Adipocyte (in vitro differentiated cells): ENCODE data around the gene MRPS25.

Source experiments
- DNase-seq: peaks from one replicate; pipeline ENCODE4 v3.0.0-alpha.2; 2015; ENCODE audit warnings: low read depth
- H3K27me3 ChIP-seq: replicated peaks from 2 replicates; pipeline ENCODE4 v1.7.0; 2013; ENCODE audit warnings: mild to moderate bottlenecking, low read length, moderate library complexity; ENCODE audit not compliant: control insufficient read depth, insufficient read depth
- H3K36me3 ChIP-seq: 2 replicates; pipeline ENCODE4 v1.7.0; 2013; ENCODE audit warnings: low read length, mild to moderate bottlenecking, moderate library complexity; ENCODE audit not compliant: control insufficient read depth, insufficient read depth, severe bottlenecking
- H3K4me1 ChIP-seq: 2 replicates; pipeline ENCODE4 v1.7.0; 2013; ENCODE audit warnings: mild to moderate bottlenecking, low read length, moderate library complexity; ENCODE audit not compliant: control insufficient read depth, insufficient read depth
- H3K4me3 ChIP-seq: 2 replicates; pipeline ENCODE4 v1.7.0; 2013; ENCODE audit warnings: mild to moderate bottlenecking, low read length, moderate library complexity
- H3K9ac ChIP-seq: 2 replicates; pipeline ENCODE4 v1.7.0; 2013; ENCODE audit warnings: mild to moderate bottlenecking, low read length, moderate library complexity
- H3K9me3 ChIP-seq: 2 replicates; pipeline ENCODE4 v1.7.0; 2013; ENCODE audit warnings: mild to moderate bottlenecking, low read length, moderate library complexity; ENCODE audit not compliant: control insufficient read depth

MRPS25 gene

DNA sequence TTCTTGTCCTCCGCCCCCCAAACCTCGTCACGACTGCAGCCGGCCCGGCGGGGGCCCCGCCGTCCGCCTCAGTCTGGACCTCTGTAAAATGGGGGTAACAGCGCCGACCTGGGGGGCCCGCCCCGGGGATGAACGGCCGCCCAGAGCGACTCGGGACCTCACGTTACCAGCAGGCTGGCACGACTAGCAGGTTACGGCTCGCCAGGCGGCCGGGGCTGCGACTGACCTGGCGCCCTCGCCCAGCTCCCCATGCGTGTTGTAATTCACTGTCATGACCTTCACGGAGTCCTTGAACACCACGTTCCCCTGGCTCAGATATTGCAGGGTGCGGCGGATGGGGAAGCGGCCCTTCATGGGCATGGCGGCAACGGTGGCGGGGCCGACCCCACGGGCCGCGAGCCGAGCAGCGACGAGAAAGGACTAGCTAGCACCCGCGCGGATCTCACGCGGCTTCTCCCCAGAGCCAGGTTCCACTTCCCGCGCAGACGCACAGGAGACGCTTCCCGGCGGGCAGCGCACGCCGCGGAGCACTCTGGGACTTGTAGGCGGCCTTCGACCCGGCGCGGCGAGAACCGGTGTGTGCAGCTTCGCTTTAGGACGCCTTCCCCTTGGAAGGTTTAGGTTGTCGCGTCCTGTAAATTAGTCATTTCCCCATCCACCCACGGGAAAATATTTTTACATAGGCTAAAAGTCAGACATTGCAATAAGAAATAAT lies at the start of gene MRPS25:
Gene MRPS25 (minus strand): TSS at position 481 of the 715 bp plus-strand sequence. CDS start 121 bp downstream, at position 360.
- H3K36me3 ChIP-seq = peaks cover under 1% of the 10 kb centered on the region
- peak within 1 kb of the TSS; percentile 96 for H3K4me3 ChIP-seq
- H3K27me3 ChIP-seq = no peaks in the 10 kb centered on the region
- H3K9me3 ChIP-seq = no peaks in the 10 kb centered on the region
- peak within 1 kb of the TSS; percentile 98 for H3K9ac ChIP-seq
- peaks cover 13% of the 10 kb centered on the region for H3K4me1 ChIP-seq
- peak; percentile 98 for DNase-seq

DNA sequence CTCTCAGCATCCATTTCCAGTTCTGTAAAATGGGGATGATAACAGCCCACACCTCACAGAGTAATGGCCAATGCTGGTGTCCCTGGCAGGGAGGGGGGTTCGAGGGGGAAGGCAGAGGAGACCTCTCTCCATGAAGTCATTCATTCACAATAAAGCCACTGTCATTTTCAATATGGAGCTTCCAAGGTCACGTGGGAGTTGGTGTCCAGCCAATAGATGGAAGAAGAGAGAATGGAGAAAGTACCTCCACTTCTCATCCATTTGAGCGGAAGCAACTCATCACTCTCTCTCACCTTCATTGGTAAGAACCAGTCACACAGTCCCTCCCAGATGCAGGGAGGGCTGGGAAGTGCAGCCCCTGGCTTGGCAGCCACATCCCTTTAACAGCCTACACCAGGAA lies 48.8 kb upstream of the MRPS25 start:
- no peaks in the 10 kb centered on the region for H3K9me3 ChIP-seq
- peaks cover 5% of the 10 kb centered on the region for H3K27me3 ChIP-seq
- no peak for DNase-seq
- no peaks in the 10 kb centered on the region for H3K36me3 ChIP-seq
- no peak overlapping the region for H3K4me3 ChIP-seq
- peaks cover 8% of the 10 kb centered on the region for H3K4me1 ChIP-seq
- no peak overlapping the region for H3K9ac ChIP-seq

DNA sequence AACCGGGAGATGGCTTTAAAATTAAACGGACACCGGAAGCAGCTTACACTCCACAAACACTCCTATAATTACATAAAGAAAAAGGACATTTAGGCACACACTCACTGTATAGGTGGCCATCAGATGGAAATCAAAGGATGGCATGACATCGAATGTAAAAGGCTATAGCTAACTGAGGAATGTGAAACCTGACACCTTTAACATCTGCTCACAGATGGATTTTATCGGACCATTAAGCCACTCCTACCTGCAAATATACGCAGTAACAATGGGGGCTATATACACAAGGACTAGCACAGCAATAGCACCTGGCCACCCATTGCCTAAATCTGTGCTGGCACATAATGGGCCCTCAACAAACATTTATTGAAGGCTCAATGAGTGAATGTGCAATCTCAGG lies 48.4 kb upstream of the MRPS25 start:
- no peak overlapping the region for H3K9ac ChIP-seq
- peaks cover 5% of the 10 kb centered on the region for H3K27me3 ChIP-seq
- H3K36me3 ChIP-seq = no peaks in the 10 kb centered on the region
- no peaks in the 10 kb centered on the region for H3K9me3 ChIP-seq
- no peak for DNase-seq
- peaks cover 8% of the 10 kb centered on the region for H3K4me1 ChIP-seq
- no peak overlapping the region for H3K4me3 ChIP-seq

DNA sequence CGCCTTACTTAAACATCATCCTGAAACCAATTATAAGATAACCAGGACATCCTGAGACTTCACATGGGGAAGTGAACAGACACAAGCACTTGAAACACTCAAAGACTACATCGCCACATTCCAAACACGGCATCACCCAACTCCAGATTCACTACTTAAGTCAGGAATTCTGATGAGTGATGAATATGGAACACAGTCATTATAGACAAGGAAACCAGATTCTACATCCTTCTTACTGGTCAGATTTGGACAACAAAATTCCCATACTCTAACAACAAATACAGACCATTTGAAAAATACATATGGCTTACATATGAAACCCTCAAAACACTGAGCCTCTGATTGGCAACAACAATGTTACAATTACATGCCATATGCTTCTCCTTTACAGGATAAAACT lies 46.9 kb upstream of the MRPS25 start:
- no peak for DNase-seq
- H3K36me3 ChIP-seq = no peaks in the 10 kb centered on the region
- no peak overlapping the region for H3K9ac ChIP-seq
- peaks cover 8% of the 10 kb centered on the region for H3K4me1 ChIP-seq
- no peak overlapping the region for H3K4me3 ChIP-seq
- H3K9me3 ChIP-seq = no peaks in the 10 kb centered on the region
- H3K27me3 ChIP-seq = peaks cover 6% of the 10 kb centered on the region

DNA sequence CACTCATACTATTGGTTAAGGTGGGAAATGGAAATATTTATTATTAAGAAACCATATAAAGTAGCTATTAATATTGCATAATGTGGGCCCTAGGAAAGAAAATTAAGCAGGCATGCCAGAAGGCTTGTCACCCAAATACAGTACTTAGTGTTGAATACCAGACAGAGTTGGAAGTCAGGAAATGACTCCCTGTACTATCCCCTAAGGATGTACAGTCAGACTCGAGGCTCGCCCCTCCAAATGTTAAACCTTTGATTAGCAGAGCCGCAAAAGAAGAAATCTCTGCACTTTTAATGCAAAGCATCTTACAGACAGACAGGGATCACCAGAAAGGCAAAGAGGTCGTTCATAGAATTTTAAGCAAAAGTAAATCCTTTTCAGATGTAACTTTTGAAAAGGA lies 45.1 kb upstream of the MRPS25 start:
- Histone ChIP-seq H3K9ac (no peak overlapping the region), H3K27me3 (peaks cover 4% of the 10 kb centered on the region), H3K4me3 (no peak overlapping the region), H3K36me3 (no peaks in the 10 kb centered on the region), H3K9me3 (no peaks in the 10 kb centered on the region), H3K4me1 (peaks cover 8% of the 10 kb centered on the region)
- no peak for DNase-seq

DNA sequence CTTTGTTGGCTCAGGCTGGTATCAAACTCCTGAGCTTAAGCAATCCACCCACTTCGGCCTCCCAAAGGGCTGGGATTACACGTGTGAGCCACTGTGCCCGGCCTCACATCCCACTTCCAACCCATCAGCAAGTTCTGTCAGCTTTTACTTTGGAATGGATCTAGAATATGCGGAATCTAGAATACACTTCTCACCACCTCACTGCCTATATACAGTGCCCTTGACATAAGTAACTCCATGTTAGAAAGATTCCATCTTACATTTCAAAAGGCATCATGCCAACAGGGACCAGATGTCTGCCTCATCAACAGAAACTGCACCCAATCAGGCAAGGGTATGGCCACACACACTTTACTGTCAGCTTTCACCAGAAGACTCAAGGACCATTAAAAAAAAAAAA lies 43.8 kb upstream of the MRPS25 start:
- Histone ChIP-seq H3K36me3 (no peaks in the 10 kb centered on the region), H3K9me3 (no peaks in the 10 kb centered on the region), H3K9ac (no peak overlapping the region), H3K4me3 (no peak overlapping the region), H3K4me1 (peaks cover 8% of the 10 kb centered on the region), H3K27me3 (peaks cover 4% of the 10 kb centered on the region)
- DNase-seq = no peak

DNA sequence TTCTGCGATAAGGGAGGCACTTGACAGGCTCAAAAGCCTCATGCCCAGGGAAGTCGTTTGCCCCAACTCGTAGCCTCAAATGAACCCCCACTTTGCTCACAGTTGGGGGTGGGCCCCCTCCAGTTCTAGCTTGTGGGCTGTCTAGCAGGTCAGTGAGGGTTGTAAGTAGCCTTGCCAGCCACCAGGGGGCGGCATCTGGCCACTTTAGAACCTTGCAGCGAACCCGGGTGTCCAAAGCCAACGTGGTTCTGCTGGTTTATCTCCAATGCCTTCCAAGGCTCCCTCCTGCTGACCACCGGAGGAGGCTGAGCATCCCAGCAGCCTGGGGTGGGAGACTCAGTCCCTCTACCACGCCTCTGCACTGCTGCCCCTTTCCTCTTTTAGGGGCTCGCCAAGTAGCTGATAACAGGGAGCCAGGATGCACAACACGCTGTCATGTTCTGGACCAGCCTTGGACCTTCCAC lies 43.0 kb upstream of the MRPS25 start:
- H3K4me1 ChIP-seq = peaks cover 8% of the 10 kb centered on the region
- H3K9me3 ChIP-seq = no peaks in the 10 kb centered on the region
- DNase-seq = peak; percentile 92
- H3K4me3 ChIP-seq = no peak overlapping the region
- H3K9ac ChIP-seq = no peak overlapping the region
- H3K27me3 ChIP-seq = peaks cover 4% of the 10 kb centered on the region
- no peaks in the 10 kb centered on the region for H3K36me3 ChIP-seq

DNA sequence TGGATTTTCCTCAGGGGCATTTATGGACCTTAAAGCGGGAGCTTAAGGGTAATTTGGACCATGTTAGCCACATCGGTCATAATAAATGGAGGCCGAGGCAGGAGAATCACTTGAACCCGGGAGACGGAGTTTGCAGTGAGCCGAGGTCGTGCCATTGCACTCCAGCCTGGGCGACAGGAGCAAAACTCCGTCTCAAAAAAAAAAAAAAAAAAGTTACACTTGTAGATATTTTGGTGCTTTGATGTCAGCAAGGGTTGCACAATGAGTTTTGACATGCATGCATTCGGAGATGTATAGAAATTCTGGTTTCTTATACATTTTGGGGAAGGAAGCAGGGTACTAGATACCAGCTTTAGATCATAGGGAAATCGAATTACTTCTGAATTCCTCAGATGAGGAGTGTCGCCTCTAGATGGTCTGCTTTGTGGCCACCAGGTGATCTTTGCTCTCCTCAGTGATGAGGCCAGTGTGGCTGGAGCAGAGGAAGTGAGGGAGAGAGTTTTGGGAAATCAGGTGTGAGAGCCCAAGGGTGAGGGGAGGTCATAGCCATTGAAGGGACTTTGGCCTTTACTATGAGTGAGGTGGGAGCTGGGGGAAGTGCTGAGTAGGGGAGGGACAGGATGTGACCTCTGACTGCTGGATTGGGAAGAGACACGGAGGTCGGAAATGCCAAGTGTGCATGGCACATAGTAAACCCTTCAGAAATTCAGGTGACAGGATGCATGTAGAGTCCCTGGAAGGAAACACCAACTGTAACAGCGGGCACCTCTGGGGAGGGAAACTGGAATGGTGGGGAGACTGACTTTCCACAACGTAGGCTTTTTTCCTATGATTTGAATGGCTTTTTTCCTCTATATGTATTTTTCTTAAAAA lies 42.2 kb upstream of the MRPS25 start:
- Histone ChIP-seq H3K4me3 (no peak overlapping the region), H3K9me3 (no peaks in the 10 kb centered on the region), H3K4me1 (peaks cover 8% of the 10 kb centered on the region), H3K36me3 (no peaks in the 10 kb centered on the region), H3K27me3 (peaks cover 4% of the 10 kb centered on the region), H3K9ac (no peak overlapping the region)
- DNase-seq = no peak

DNA sequence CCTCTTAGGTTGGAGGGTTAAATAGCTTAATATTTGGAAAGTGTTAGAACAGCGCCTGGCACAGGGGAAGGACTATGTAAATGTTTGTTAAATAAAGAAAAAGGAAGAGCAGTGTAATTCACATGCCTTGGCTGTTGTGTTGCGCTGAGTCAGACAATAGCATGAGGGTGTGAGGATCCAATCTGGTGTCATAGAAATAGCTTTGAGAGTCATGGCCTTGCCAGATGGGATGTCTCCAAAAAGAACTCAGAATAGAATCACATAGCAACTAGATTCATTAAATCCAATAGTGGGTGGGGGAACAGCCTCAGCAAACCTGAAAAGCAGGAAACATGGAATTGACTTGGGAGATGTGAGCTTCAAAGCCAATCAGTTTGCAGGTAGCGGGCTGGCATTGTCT lies 37.7 kb upstream of the MRPS25 start:
- H3K4me1 ChIP-seq = peaks cover 10% of the 10 kb centered on the region
- peaks cover 4% of the 10 kb centered on the region for H3K27me3 ChIP-seq
- no peak overlapping the region for H3K9ac ChIP-seq
- no peak for DNase-seq
- H3K4me3 ChIP-seq = no peak overlapping the region
- H3K36me3 ChIP-seq = no peaks in the 10 kb centered on the region
- no peaks in the 10 kb centered on the region for H3K9me3 ChIP-seq

DNA sequence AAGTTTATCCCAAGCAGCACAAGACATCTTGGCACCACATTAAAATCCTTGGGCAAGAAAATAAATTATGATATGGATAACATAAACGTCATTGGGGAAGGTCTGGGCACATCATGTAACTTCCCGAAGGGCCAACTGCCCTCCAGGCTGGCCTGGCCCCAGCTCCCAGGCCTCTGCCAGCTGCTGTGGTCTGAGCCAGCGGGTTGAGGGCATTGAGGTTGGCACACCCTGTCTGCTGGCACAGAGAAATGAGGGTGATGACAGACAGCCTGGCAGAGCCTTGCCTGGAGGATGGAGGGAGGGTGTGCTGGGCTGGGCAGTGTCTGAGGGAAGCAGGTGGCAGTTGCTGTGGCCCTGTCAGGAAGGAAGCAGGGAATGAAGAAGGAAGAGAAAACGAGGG lies 37.1 kb upstream of the MRPS25 start:
- no peak for DNase-seq
- no peak overlapping the region for H3K4me3 ChIP-seq

DNA sequence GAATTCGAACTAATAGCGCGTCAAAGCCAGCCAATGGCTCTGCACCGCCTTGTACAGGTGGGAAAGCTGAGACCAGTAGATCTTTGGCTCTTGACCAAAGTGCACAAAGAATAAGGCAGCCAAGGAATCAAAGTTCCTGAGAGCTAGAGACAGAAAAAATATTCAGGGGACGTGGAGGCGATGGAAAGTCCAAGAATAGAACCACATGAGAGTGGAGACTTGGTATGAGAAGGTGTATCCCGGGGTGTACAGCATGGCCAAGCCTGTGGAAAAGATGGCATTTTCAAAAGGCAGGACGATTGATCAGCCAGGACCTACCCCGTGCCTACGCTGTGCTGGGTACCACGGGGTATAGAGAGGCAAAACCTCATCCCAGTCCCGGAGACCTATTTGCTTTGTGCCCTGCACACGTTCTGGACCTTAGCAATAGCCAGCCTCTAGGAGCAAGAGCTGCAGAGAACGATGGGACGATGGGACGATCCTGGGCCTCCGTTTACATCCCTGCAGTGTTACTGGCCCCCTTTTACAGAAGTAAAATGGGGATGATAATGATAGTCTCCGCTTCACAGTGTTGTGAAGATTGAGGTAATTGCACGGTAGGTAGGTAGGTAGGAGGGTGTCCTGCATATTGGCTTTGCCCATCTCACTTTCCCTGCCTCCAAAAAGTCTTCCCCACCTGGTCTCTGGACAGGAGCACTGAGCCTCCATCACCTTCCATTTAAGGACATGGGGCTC lies 34.4 kb upstream of the MRPS25 start:
- H3K9me3 ChIP-seq = no peaks in the 10 kb centered on the region
- peaks cover 21% of the 10 kb centered on the region for H3K4me1 ChIP-seq
- no peak for DNase-seq

More for the DNA sequence above, 37.1 kb upstream of the MRPS25 start:
- H3K9me3 ChIP-seq = no peaks in the 10 kb centered on the region
- no peaks in the 10 kb centered on the region for H3K36me3 ChIP-seq
- no peak overlapping the region for H3K9ac ChIP-seq
- peaks cover 15% of the 10 kb centered on the region for H3K4me1 ChIP-seq
- H3K27me3 ChIP-seq = no peaks in the 10 kb centered on the region

More for the DNA sequence above, 34.4 kb upstream of the MRPS25 start:
- H3K27me3 ChIP-seq = no peaks in the 10 kb centered on the region
- peak overlapping the region; percentile 84 for H3K4me3 ChIP-seq
- peak overlapping the region; percentile 90 for H3K9ac ChIP-seq
- peaks cover 12% of the 10 kb centered on the region for H3K36me3 ChIP-seq
